Measurements from ENCODE around the gene NPTN. TPM values are rescaled to one million over a fixed set of nuclear protein-coding genes. Genes with fewer than 3 reads are reported as not detected.

The NPTN gene
- total RNA-seq, 1 experiment from 2014 or later, result 151 TPM

DNA sequence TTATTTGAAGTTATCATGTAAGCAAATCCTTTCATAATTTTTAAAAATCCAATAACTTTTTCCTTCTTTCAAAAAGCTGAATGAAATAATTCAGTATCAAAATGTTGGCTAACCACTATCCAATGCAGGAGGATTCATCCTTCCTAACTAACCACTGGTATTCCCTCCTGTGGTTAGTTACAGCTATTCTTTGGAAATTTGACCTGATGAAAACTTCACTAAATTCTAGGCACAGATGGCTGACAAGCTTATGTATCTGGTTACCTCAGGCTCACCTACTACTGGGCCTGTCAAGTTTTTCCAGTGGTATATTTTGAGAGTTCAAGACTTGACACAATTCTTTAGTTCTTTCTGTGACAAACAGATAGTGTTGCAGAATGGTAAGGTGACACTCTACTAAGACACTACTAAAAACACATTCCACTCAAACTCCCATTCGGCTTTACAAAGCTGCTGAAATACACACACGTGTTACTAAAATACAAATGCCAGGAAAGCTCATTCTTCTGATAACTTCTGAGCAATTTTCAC is 15.8 kb downstream of the NPTN start:
- intact Hi-C loops (cut with micrococcal nuclease; ENCODE audit: unreplicated experiment), result no loop called here
- Histone ChIP-seq H3K36me3 (ENCODE audit: control insufficient read depth, insufficient read depth, low read length) (no peaks in the 10 kb centered on the region), H3K27ac (ENCODE audit: low read length) (no peak overlapping the region), H3K27me3 (ENCODE audit: control insufficient read depth, insufficient read depth, low read length) (no peaks in the 10 kb centered on the region), H3K4me3 (ENCODE audit: low read depth in 2 of 2, low read length in 2 of 2) (no peak overlapping the region), H3K9me3 (ENCODE audit: control insufficient read depth, insufficient read depth, low read depth, low read length) (no peaks in the 10 kb centered on the region), H3K4me1 (ENCODE audit: control insufficient read depth, insufficient read depth, low read length) (peaks cover 4% of the 10 kb centered on the region)
- ChIA-PET POLR2A (no interaction called here), CTCF (interaction anchor here (1.2 kb wide), 1 partner anchor 56 kb away, joined by 3 read pairs; no protein-coding TSS in a partner anchor)
- no TSS peak for BruUV-seq (replicated peaks)
- ATAC-seq (no peak), DNase-seq (ENCODE audit: low read depth, low spot score) (no peak)
- TF ChIP-seq SIN3A (IDR thresholded peaks at IDR 0.05; ENCODE audit: borderline replicate concordance, insufficient read depth, low read depth, low read length), result no peak
- in situ Hi-C loops (cut with HindIII; ENCODE audit: low pct_unique_long_range_greater_than_20kb, low sequenced_read_pairs), result no loop called here

DNA sequence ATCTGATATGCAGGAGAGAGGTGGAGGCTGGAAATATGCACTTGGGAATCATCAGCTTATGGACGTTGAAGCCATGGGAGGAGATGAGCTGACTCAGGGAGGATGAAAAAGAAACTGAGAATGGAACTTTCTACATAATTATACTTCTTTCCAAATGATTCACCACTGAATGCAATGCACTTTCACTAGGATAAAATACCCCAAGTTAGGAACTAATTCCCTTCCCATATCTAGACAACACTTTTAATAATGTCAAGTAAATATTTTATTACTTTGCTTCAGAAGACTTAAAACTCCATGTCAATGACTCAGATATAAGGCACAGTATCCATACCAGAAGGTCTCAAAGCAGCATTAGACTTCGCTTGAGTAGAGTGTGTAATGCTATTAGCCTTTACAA is 24.2 kb downstream of the NPTN start:
- intact Hi-C loops (cut with micrococcal nuclease; ENCODE audit: unreplicated experiment), result no loop called here

GRCh38 chr15:73608475-73608874 is 24.7 kb downstream of the NPTN start:
- H3K36me3 ChIP-seq (ENCODE audit: control insufficient read depth, insufficient read depth, low read length), result no peaks in the 10 kb centered on the region
- CTCF ChIA-PET, result no interaction called here
- peaks cover 6% of the 10 kb centered on the region; the same call in 1 of the 2 replicates for H3K4me1 ChIP-seq (ENCODE audit: control insufficient read depth, insufficient read depth, low read length)
- POLR2A ChIA-PET, result no interaction called here
- TF ChIP-seq, protein P1, sequence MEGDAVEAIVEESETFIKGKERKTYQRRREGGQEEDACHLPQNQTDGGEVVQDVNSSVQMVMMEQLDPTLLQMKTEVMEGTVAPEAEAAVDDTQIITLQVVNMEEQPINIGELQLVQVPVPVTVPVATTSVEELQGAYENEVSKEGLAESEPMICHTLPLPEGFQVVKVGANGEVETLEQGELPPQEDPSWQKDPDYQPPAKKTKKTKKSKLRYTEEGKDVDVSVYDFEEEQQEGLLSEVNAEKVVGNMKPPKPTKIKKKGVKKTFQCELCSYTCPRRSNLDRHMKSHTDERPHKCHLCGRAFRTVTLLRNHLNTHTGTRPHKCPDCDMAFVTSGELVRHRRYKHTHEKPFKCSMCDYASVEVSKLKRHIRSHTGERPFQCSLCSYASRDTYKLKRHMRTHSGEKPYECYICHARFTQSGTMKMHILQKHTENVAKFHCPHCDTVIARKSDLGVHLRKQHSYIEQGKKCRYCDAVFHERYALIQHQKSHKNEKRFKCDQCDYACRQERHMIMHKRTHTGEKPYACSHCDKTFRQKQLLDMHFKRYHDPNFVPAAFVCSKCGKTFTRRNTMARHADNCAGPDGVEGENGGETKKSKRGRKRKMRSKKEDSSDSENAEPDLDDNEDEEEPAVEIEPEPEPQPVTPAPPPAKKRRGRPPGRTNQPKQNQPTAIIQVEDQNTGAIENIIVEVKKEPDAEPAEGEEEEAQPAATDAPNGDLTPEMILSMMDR (IDR thresholded peaks at IDR 0.05), result no peak
- TF ChIP-seq, protein P2, sequence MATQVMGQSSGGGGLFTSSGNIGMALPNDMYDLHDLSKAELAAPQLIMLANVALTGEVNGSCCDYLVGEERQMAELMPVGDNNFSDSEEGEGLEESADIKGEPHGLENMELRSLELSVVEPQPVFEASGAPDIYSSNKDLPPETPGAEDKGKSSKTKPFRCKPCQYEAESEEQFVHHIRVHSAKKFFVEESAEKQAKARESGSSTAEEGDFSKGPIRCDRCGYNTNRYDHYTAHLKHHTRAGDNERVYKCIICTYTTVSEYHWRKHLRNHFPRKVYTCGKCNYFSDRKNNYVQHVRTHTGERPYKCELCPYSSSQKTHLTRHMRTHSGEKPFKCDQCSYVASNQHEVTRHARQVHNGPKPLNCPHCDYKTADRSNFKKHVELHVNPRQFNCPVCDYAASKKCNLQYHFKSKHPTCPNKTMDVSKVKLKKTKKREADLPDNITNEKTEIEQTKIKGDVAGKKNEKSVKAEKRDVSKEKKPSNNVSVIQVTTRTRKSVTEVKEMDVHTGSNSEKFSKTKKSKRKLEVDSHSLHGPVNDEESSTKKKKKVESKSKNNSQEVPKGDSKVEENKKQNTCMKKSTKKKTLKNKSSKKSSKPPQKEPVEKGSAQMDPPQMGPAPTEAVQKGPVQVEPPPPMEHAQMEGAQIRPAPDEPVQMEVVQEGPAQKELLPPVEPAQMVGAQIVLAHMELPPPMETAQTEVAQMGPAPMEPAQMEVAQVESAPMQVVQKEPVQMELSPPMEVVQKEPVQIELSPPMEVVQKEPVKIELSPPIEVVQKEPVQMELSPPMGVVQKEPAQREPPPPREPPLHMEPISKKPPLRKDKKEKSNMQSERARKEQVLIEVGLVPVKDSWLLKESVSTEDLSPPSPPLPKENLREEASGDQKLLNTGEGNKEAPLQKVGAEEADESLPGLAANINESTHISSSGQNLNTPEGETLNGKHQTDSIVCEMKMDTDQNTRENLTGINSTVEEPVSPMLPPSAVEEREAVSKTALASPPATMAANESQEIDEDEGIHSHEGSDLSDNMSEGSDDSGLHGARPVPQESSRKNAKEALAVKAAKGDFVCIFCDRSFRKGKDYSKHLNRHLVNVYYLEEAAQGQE (IDR thresholded peaks at IDR 0.05; ENCODE audit: insufficient read depth in 1 of 2, low read depth in 2 of 2, low read length in 1 of 2), result no peak
- H3K4me3 ChIP-seq (ENCODE audit: low read depth in 2 of 2, low read length in 2 of 2), result no peak overlapping the region
- H3K27me3 ChIP-seq (ENCODE audit: control insufficient read depth, insufficient read depth, low read length), result no peaks in the 10 kb centered on the region
- ATAC-seq (no peak), DNase-seq (ENCODE audit: low read depth, low spot score) (no peak)
- no peak overlapping the region for H3K27ac ChIP-seq (ENCODE audit: low read length)
- intact Hi-C loops (cut with micrococcal nuclease; ENCODE audit: unreplicated experiment) (no loop called here), in situ Hi-C loops (cut with HindIII; ENCODE audit: low pct_unique_long_range_greater_than_20kb, low sequenced_read_pairs) (no loop called here)
- BruUV-seq (replicated peaks), result no TSS peak
- no peaks in the 10 kb centered on the region for H3K9me3 ChIP-seq (ENCODE audit: control insufficient read depth, insufficient read depth, low read depth, low read length)

More for the DNA sequence above, 24.2 kb downstream of the NPTN start:
- in situ Hi-C loops (cut with HindIII; ENCODE audit: low pct_unique_long_range_greater_than_20kb, low sequenced_read_pairs), result no loop called here
- Histone ChIP-seq H3K9me3 (ENCODE audit: control insufficient read depth, insufficient read depth, low read depth, low read length) (no peaks in the 10 kb centered on the region), H3K36me3 (ENCODE audit: control insufficient read depth, insufficient read depth, low read length) (no peaks in the 10 kb centered on the region), H3K27me3 (ENCODE audit: control insufficient read depth, insufficient read depth, low read length) (no peaks in the 10 kb centered on the region), H3K27ac (ENCODE audit: low read length) (no peak overlapping the region), H3K4me3 (ENCODE audit: low read depth in 2 of 2, low read length in 2 of 2) (no peak overlapping the region), H3K4me1 (ENCODE audit: control insufficient read depth, insufficient read depth, low read length) (peaks cover 6% of the 10 kb centered on the region; the same call in 1 of the 2 replicates)
- TF ChIP-seq POLR2AphosphoS5 (IDR thresholded peaks at IDR 0.05; ENCODE audit: low read depth, low read length) (no peak), SIN3A (IDR thresholded peaks at IDR 0.05; ENCODE audit: borderline replicate concordance, insufficient read depth, low read depth, low read length) (no peak), TCF7L2 (IDR thresholded peaks at IDR 0.05; ENCODE audit: low read depth, low read length) (no peak)
- TF ChIP-seq, protein P2 (IDR thresholded peaks at IDR 0.05; ENCODE audit: insufficient read depth in 1 of 2, low read depth in 2 of 2, low read length in 1 of 2), result no peak
- TF ChIP-seq, protein P1 (IDR thresholded peaks at IDR 0.05), result no peak
- no TSS peak for BruUV-seq (replicated peaks)
- ChIA-PET CTCF (no interaction called here), POLR2A (no interaction called here)
- DNase-seq (ENCODE audit: low read depth, low spot score) (no peak), ATAC-seq (no peak)
